Esophagus (tissue), 2 donors: Measurements from ENCODE around the gene ELK4. TPM values are rescaled to one million over a fixed set of nuclear protein-coding genes. Genes with fewer than 3 reads are reported as not detected.

Source experiments
- H3K27ac ChIP-seq, 2 donors: one replicate each; pipeline ENCODE4 v1.5.1; 2013; ENCODE audit warnings: low read depth in 2 of 2, mild to moderate bottlenecking in 2 of 2, inconsistent platforms in 1 of 2, low read length in 1 of 2, moderate library complexity in 1 of 2
- H3K27me3 ChIP-seq, 2 donors: one replicate each; pipeline ENCODE4 v1.6.1; 2013; ENCODE audit warnings: low read length in 2 of 2, control low read depth in 1 of 2, mild to moderate bottlenecking in 1 of 2; ENCODE audit not compliant: insufficient read depth in 2 of 2, control insufficient read depth in 1 of 2
- H3K36me3 ChIP-seq, 2 donors: one replicate each; pipeline ENCODE4 v1.6.1; 2013; ENCODE audit warnings: low read length in 1 of 2; ENCODE audit not compliant: control insufficient read depth in 2 of 2, insufficient read depth in 2 of 2
- H3K4me1 ChIP-seq, 2 donors: one replicate each; pipeline ENCODE4 v1.6.1; 2013; ENCODE audit warnings: low read length in 1 of 2; ENCODE audit not compliant: control insufficient read depth in 2 of 2, insufficient read depth in 2 of 2
- H3K4me3 ChIP-seq, 2 donors: one replicate each; pipeline ENCODE4 v1.5.1; 2013; ENCODE audit warnings: low read length in 2 of 2, mild to moderate bottlenecking in 2 of 2, low read depth in 1 of 2, moderate library complexity in 1 of 2
- H3K9me3 ChIP-seq, 2 donors: one replicate each; pipeline ENCODE4 v1.6.1; 2013; ENCODE audit warnings: mild to moderate bottlenecking in 2 of 2, low read depth in 1 of 2, low read length in 1 of 2, moderate library complexity in 1 of 2; ENCODE audit not compliant: control insufficient read depth in 2 of 2, insufficient read depth in 1 of 2
- WGBS, 2 donors: extraction: QIAGEN DNeasy Blood & Tissue Kit; methylation state at CpG; one replicate each; pipeline ENCODE4 v1.1.7; 2013; 5-methylcytosine and 5-hydroxymethylcytosine counted together
- polyA plus RNA-seq, 2 donors: library from polyadenylated mRNA; stranded (reverse); fragments of 200-250 nt; gene quantifications; one replicate each; pipeline ENCODE4 v1.2.3, GENCODE V29; 2013
- donor health status: healthy with polysubstance abuse.
- donor health status: Bipolar disorder and iron deficiency.

ELK4 gene
- polyA plus RNA-seq, 2 donors: 4.0 to 4.2 TPM

DNA sequence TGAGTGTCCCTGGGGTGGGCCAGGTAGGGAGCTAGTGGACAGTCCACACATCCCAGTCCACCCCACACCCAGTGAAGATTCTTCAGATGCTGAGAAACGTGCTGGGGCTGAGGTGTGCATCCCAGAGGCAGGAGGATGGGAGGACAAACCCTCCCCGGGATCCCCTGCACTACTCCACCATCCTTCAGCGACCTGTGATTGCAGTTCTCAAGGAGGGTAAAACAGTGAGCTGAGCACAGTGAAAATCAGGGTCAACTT, 51.0 kb downstream of the ELK4 start:
- H3K27me3 ChIP-seq: no peaks in the 10 kb centered on the region
- peaks cover 3 to 17% of the 10 kb centered on the region in 2 donors for H3K4me1 ChIP-seq
- H3K4me3 ChIP-seq: no peak overlapping the region
- WGBS, 2 donors: 77 to 85% methylated on average over 3 of the region's 3 CpGs
- no peak overlapping the region for H3K27ac ChIP-seq
- H3K36me3 ChIP-seq: no peaks in the 10 kb centered on the region
- no peaks in the 10 kb centered on the region for H3K9me3 ChIP-seq

DNA sequence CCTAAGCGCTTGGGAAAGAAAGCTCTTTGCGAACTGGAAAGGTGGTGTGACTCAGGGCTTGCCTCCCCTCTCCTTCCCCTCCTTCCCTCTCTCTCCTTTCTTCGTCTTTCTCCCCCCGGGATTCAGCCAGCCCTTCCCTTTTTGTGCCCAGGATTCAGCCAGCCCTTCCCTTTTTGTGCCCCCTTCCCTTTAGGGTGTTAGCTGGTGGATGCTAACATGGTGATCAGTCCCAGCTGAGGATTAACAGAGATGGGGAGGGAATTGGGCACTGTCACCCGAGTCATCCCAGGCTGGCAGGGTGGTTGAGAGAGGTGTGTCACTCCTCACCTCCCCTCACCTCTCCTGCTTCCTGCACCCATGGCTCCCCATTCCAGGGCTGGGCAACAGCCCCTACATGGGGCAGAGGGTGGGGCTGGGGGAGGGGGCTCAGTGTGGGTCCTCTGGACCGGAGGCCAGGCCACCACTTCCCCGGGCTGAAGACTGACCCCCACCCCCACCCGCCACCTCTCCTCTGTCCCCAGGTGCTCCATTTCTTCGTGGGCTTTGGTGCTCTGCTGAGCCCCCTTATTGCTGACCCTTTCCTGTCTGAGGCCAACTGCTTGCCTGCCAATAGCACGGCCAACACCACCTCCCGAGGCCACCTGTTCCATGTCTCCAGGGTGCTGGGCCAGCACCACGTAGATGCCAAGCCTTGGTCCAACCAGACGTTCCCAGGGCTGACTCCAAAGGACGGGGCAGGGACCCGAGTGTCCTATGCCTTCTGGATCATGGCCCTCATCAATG, 51.5 kb downstream of the ELK4 start:
- no peak overlapping the region for H3K27ac ChIP-seq
- no peaks in the 10 kb centered on the region for H3K36me3 ChIP-seq
- peaks cover 3 to 13% of the 10 kb centered on the region in 2 donors for H3K4me1 ChIP-seq
- H3K9me3 ChIP-seq: no peaks in the 10 kb centered on the region
- 82 to 86% methylated on average over 15 of the region's 15 CpGs for WGBS, 2 donors
- no peak overlapping the region for H3K4me3 ChIP-seq
- no peaks in the 10 kb centered on the region for H3K27me3 ChIP-seq

DNA sequence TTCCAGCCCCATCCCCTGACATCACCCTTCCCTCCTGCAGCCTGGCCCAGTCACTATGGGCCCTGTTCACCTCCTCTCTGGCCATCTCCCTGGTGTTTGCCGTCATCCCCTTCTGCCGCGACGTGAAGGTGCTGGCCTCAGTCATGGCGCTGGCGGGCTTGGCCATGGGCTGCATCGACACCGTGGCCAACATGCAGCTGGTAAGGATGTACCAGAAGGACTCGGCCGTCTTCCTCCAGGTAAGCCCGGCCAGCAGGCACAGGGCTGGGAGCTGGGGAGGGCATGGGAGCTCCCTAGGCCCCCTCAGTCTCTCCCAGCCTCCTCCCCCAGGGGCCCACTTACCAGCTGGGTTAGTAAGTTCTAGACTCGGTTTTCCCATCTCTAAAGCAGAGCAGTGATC, 52.1 kb downstream of the ELK4 start:
- Histone ChIP-seq H3K4me3 (no peak overlapping the region), H3K4me1 (peaks cover 3 to 12% of the 10 kb centered on the region in 2 donors), H3K27me3 (no peaks in the 10 kb centered on the region), H3K27ac (no peak overlapping the region), H3K9me3 (no peaks in the 10 kb centered on the region), H3K36me3 (no peaks in the 10 kb centered on the region)
- 90 to 93% methylated on average over 12 of the region's 12 CpGs for WGBS, 2 donors

DNA sequence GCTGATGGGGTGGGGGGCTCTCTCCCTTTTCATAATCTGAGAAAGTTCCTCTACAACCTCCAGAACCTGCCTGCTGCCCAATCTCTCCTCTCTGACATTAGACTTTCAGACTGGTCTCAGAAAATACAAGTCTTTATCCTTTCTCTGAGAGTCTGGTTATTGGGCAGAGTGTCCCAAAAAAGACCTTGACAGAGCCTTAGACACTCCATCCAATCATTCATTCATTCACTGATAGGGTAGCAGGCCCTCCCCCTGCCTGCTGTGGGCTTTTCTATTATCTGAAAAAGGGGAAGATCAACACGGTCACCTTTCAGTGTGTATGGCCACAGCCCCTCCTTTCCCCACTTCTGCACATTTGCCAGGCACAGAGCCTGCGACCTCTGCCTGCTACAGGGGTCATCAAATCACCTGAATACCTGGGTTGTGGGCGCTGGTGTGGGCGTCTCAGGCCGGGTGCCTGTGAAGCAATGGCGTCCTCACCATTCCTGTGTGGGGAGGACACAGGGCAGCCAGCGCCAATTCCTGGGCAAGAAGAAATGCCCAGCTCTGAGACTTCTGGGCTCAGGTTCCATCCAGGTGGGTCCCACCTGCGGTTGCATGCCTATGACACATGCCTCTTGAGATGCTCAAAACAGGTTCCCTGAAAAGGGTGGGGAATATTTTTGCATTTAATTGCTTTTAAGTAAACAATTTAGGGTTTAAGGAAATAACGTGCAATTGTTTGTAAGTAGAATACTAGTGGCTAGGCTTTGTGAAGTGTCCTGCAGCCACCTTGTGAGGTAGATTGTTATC, 52.8 kb downstream of the ELK4 start:
- no peaks in the 10 kb centered on the region for H3K27me3 ChIP-seq
- H3K27ac ChIP-seq: no peak overlapping the region
- H3K9me3 ChIP-seq: no peaks in the 10 kb centered on the region
- no peak overlapping the region for H3K4me3 ChIP-seq
- H3K36me3 ChIP-seq: no peaks in the 10 kb centered on the region
- H3K4me1 ChIP-seq: peaks cover 3 to 9% of the 10 kb centered on the region in 2 donors
- 66 to 72% methylated on average over 9 of the region's 9 CpGs for WGBS, 2 donors

DNA sequence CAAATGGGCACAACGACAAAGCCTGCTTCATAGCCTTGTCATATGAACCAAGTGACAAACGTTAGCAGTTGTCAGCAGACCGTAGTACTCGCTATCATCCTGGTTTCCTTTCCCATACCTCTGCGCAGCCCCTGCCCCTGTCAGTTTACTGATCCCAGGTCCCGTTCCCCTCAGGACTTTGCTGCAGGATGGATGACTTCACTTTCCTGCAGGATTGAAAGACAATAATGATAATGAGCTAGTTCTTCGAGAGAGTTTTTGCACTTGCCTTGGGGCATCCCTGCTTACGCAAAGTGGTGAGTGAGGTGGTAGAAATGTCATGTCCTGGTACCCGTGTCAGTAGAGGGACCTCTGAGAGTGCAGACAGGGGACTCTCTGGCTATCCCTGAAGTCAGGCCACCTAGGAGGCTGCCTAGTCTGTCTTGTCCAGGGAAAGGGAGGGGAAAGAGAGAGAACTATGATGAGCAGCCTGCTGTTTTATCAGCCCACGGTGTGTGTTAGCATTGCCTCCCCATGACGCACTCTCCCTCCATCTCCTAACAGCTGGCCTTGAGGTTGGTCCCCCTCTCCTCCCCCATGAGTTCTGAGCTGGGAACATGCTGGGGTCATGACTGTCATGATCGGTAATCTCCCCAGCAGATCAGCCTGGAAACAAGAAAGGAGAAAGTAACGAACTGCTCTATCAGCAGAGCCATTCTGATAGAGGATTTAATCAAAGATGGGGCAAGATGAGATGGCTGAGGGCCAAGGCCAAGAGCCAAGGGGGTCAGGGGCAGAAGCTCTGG, 53.7 kb downstream of the ELK4 start:
- WGBS, 2 donors: 67 to 70% methylated on average over 13 of the region's 13 CpGs
- no peak overlapping the region for H3K4me3 ChIP-seq
- no peaks in the 10 kb centered on the region for H3K36me3 ChIP-seq
- no peaks in the 10 kb centered on the region for H3K27me3 ChIP-seq
- H3K4me1 ChIP-seq: peaks cover 3 to 9% of the 10 kb centered on the region in 2 donors
- H3K9me3 ChIP-seq: no peaks in the 10 kb centered on the region
- no peak overlapping the region for H3K27ac ChIP-seq

DNA sequence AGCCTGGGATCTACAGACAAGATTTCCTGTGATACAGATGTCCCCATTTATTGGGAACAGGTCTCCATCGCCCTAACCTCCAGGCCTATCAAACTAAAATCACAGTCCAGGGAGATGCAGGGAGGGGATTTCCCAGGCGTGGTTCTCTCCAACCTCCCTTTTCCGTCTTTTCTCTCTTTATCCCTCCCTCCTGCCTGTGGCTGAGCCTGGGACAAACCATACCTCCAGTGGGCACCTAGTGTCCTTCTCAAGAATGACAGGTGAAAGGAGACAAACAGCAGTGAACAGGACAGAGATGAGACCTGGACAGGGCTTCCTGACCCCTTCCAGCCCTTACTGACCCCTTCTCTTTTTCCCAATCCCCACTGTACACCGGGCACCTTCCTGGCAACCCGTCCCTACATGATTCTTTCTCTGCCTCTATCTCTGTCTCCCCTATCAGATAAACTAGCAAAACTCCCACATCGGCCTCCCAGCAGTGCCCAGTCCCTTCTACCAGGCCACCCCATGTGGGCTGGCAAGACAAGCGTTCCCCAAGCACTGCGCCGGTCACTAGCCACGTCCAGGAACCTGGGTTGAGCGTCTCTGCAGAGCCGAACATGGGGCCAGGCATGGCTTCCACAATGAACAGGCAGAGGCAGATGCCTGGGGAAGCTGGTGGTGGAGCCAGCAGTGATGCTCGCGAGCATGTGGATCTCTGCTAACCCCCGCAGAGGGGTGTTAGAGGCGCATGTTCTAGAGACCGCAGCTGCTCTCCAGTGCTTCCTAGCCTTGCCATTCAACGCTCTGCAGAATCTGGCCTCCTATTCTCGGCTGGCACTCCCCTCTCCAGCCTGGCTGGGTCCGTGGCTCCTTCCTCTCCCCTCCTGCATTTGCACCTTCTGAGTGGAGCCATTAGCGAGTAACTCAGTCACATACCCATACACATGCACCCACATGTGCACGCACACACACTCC, 54.7 kb downstream of the ELK4 start:
- WGBS, 2 donors: 80 to 81% methylated on average over 22 of the region's 22 CpGs

DNA sequence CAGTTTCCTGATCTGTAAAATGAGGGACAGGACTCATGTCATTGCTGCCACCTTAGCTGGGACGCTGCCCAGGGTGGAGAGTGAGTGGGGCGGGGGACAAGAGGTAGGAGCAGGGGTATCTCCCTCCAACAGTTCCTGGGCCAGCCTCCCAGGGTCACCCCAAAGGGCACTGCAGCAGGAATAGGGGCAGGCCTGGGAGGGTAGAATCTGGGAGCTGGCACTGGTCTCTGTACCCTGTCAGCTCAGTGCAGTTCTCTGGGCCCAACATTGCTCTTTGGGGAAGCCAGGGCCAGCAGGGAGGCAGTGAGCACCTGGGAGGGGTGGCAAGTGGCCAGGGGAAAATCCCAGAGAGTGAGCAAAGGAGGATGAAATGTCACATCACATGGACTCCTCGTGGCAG, 55.8 kb downstream of the ELK4 start:
- no peaks in the 10 kb centered on the region for H3K27me3 ChIP-seq
- no peaks in the 10 kb centered on the region for H3K36me3 ChIP-seq
- 72 to 74% methylated on average over 3 of the region's 3 CpGs for WGBS, 2 donors

More for the DNA sequence above, 54.7 kb downstream of the ELK4 start:
- no peak overlapping the region for H3K4me3 ChIP-seq
- no peaks in the 10 kb centered on the region for H3K27me3 ChIP-seq
- no peak overlapping the region for H3K27ac ChIP-seq
- no peaks in the 10 kb centered on the region for H3K36me3 ChIP-seq
- no peaks in the 10 kb centered on the region for H3K9me3 ChIP-seq
- no peaks in the 10 kb centered on the region for H3K4me1 ChIP-seq

DNA sequence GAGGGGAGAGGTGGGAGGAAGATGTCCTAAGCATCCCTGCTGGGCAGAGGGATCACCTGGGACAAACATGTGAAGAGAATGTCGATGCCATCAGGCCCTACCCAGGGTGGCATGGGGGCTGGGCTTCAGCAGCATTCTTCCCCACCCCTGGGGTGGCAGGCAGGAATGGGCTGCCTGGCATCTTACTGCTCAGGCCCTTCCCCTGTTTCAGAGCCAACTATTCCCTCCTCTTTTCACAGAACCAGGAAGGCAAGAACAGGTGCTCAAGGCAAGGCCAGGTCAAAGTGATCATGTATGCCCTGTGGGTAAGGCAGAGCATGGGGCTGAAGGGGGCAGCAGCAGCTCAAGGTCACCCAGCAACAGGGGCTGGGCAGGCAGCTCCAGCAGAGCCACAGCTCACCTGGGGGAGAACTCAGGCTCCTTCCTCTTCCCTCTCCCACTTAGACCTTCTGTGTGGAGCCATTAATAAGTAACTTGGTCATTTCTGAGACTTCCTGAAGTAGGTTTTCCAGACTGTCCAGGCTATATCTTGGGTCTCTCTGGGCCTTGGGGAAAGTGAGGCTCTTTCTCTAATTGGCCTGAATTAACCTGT, 56.4 kb downstream of the ELK4 start:
- WGBS, 2 donors: 56 to 58% methylated on average over 1 of the region's 1 CpG
- H3K9me3 ChIP-seq: no peaks in the 10 kb centered on the region
- H3K27me3 ChIP-seq: no peaks in the 10 kb centered on the region
- no peak overlapping the region for H3K4me3 ChIP-seq
- H3K4me1 ChIP-seq: no peaks in the 10 kb centered on the region
- H3K27ac ChIP-seq: no peak overlapping the region
- no peaks in the 10 kb centered on the region for H3K36me3 ChIP-seq

More for the DNA sequence above, 55.8 kb downstream of the ELK4 start:
- H3K4me3 ChIP-seq: no peak overlapping the region
- H3K27ac ChIP-seq: no peak overlapping the region
- no peaks in the 10 kb centered on the region for H3K4me1 ChIP-seq
- H3K9me3 ChIP-seq: no peaks in the 10 kb centered on the region
